MG63 (cell line): ENCODE measurements around the gene OR4E1. TPM values are rescaled to one million over a fixed set of nuclear protein-coding genes. Genes with fewer than 3 reads are reported as not detected.
"Not testable (repeated sequence)": the region's sequence is repeated elsewhere in the genome, so short reads cannot be mapped to it uniquely, and the experiment has no call there.

Experiments used
- DNase-seq: peaks from one replicate; pipeline ENCODE4 v3.0.0-alpha.2; 2020
- H3K27me3 ChIP-seq: fragments of 250-450 bp; sonication (Bioruptor Pico); 2 replicates; pipeline ENCODE4 v1.5.1; 2020; ENCODE audit warnings: mild to moderate bottlenecking, moderate library complexity
- H3K36me3 ChIP-seq: fragments of 250-450 bp; sonication (Bioruptor Pico); 2 replicates; pipeline ENCODE4 v1.5.1; 2020; ENCODE audit warnings: mild to moderate bottlenecking, moderate library complexity
- H3K4me3 ChIP-seq: fragments of 250-450 bp; sonication (Bioruptor Pico); 2 replicates; pipeline ENCODE4 v1.5.1; 2020; ENCODE audit warnings: mild to moderate bottlenecking, moderate library complexity
- H3K9me3 ChIP-seq: fragments of 250-450 bp; sonication (Bioruptor Pico); 2 replicates; pipeline ENCODE4 v1.5.1; 2020; ENCODE audit warnings: mild to moderate bottlenecking, moderate library complexity
- total RNA-seq: library from RNA; depleted of rRNA; stranded (reverse); fragments of >200 nt; shearing (Covaris generic); gene quantifications from 2 replicates; pipeline ENCODE4 v1.2.3, GENCODE V29; 2014; ENCODE audit warnings: low replicate concordance; rRNA removed

Gene OR4E1
- not detected in 2 replicates for total RNA-seq

- Histone ChIP-seq H3K9me3 (no peaks in the 10 kb centered on the region), H3K27me3 (no peaks in the 10 kb centered on the region), H3K36me3 (no peaks in the 10 kb centered on the region), H3K4me3 (no peak within 1 kb of the TSS)
- no peak for DNase-seq
Measured at GRCh38 chr14:21673718-21674117, at the start of gene OR4E1. Gene OR4E1 (minus strand): TSS chr14:21673818. CDS start chr14:21670935, 2,883 bp downstream.

- H3K4me3 ChIP-seq = no peak overlapping the region
- no peak for DNase-seq
- no peaks in the 10 kb centered on the region for H3K9me3 ChIP-seq
- H3K27me3 ChIP-seq = no peaks in the 10 kb centered on the region
- H3K36me3 ChIP-seq = no peaks in the 10 kb centered on the region
Measured at GRCh38 chr14:21721504-21721903, 47.9 kb upstream of the OR4E1 start.

- Histone ChIP-seq H3K4me3 (no peak overlapping the region), H3K27me3 (no peaks in the 10 kb centered on the region), H3K9me3 (no peaks in the 10 kb centered on the region), H3K36me3 (no peaks in the 10 kb centered on the region)
- no peak for DNase-seq
Measured at GRCh38 chr14:21719841-21720240, 46.2 kb upstream of the OR4E1 start.

- Histone ChIP-seq H3K9me3 (no peaks in the 10 kb centered on the region), H3K27me3 (no peaks in the 10 kb centered on the region), H3K4me3 (no peak overlapping the region), H3K36me3 (no peaks in the 10 kb centered on the region)
- DNase-seq = no peak
Measured at GRCh38 chr14:21714318-21714929, 40.8 kb upstream of the OR4E1 start.

GRCh38 chr14:21712036-21712435, 38.4 kb upstream of the OR4E1 start:
- H3K36me3 ChIP-seq = no peaks in the 10 kb centered on the region

GRCh38 chr14:21711360-21711961, 37.8 kb upstream of the OR4E1 start:
- H3K4me3 ChIP-seq = no peak overlapping the region
- no peaks in the 10 kb centered on the region for H3K36me3 ChIP-seq
- no peak for DNase-seq
- H3K9me3 ChIP-seq = no peaks in the 10 kb centered on the region
- H3K27me3 ChIP-seq = no peaks in the 10 kb centered on the region

More at GRCh38 chr14:21712036-21712435, 38.4 kb upstream of the OR4E1 start:
- no peaks in the 10 kb centered on the region for H3K27me3 ChIP-seq
- no peak overlapping the region for H3K4me3 ChIP-seq
- no peaks in the 10 kb centered on the region for H3K9me3 ChIP-seq
- no peak for DNase-seq

- Histone ChIP-seq H3K27me3 (no peaks in the 10 kb centered on the region), H3K9me3 (no peaks in the 10 kb centered on the region), H3K4me3 (no peak overlapping the region), H3K36me3 (no peaks in the 10 kb centered on the region)
- DNase-seq = no peak
Measured at GRCh38 chr14:21704338-21704737, 30.7 kb upstream of the OR4E1 start.

- DNase-seq = no peak
- Histone ChIP-seq H3K9me3 (no peaks in the 10 kb centered on the region), H3K27me3 (no peaks in the 10 kb centered on the region), H3K36me3 (no peaks in the 10 kb centered on the region), H3K4me3 (no peak overlapping the region)
Measured at GRCh38 chr14:21703357-21704326, 30.0 kb upstream of the OR4E1 start.

- no peaks in the 10 kb centered on the region for H3K9me3 ChIP-seq
- no peak for DNase-seq
- H3K27me3 ChIP-seq = no peaks in the 10 kb centered on the region
- no peak overlapping the region for H3K4me3 ChIP-seq
- H3K36me3 ChIP-seq = no peaks in the 10 kb centered on the region
Measured at GRCh38 chr14:21702316-21702715, 28.7 kb upstream of the OR4E1 start.

- H3K27me3 ChIP-seq = no peaks in the 10 kb centered on the region
Measured at GRCh38 chr14:21699551-21699950, 25.9 kb upstream of the OR4E1 start.

GRCh38 chr14:21698538-21698937, 24.9 kb upstream of the OR4E1 start:
- not testable (repeated sequence) for H3K9me3 ChIP-seq, H3K4me3 ChIP-seq, DNase-seq, H3K27me3 ChIP-seq, H3K36me3 ChIP-seq

More at GRCh38 chr14:21699551-21699950, 25.9 kb upstream of the OR4E1 start:
- no peak overlapping the region for H3K4me3 ChIP-seq
- no peaks in the 10 kb centered on the region for H3K9me3 ChIP-seq
- DNase-seq = no peak
- no peaks in the 10 kb centered on the region for H3K36me3 ChIP-seq

GRCh38 chr14:21697662-21698061, 24.0 kb upstream of the OR4E1 start:
- not testable (repeated sequence) for DNase-seq, H3K36me3 ChIP-seq, H3K4me3 ChIP-seq

GRCh38 chr14:21694425-21694824, 20.8 kb upstream of the OR4E1 start:
- DNase-seq = no peak
- Histone ChIP-seq H3K27me3 (no peaks in the 10 kb centered on the region), H3K4me3 (no peak overlapping the region), H3K9me3 (no peaks in the 10 kb centered on the region), H3K36me3 (no peaks in the 10 kb centered on the region)

More at GRCh38 chr14:21697662-21698061, 24.0 kb upstream of the OR4E1 start:
- H3K27me3 ChIP-seq, H3K9me3 ChIP-seq: not testable (repeated sequence)

GRCh38 chr14:21686468-21686867, 12.8 kb upstream of the OR4E1 start:
- no peak overlapping the region for H3K4me3 ChIP-seq
- no peaks in the 10 kb centered on the region for H3K9me3 ChIP-seq
- no peak for DNase-seq
- no peaks in the 10 kb centered on the region for H3K27me3 ChIP-seq
- H3K36me3 ChIP-seq = no peaks in the 10 kb centered on the region

- Histone ChIP-seq H3K9me3 (no peaks in the 10 kb centered on the region), H3K36me3 (no peaks in the 10 kb centered on the region), H3K27me3 (no peaks in the 10 kb centered on the region), H3K4me3 (no peak overlapping the region)
- DNase-seq = no peak
Measured at GRCh38 chr14:21680072-21680471, 6.5 kb upstream of the OR4E1 start.

GRCh38 chr14:21675566-21675965, 1.9 kb upstream of the OR4E1 start:
- Histone ChIP-seq H3K9me3 (no peaks in the 10 kb centered on the region), H3K36me3 (no peaks in the 10 kb centered on the region), H3K4me3 (no peak overlapping the region), H3K27me3 (no peaks in the 10 kb centered on the region)
- no peak for DNase-seq

- Histone ChIP-seq H3K4me3 (no peak overlapping the region), H3K9me3 (no peaks in the 10 kb centered on the region), H3K27me3 (no peaks in the 10 kb centered on the region), H3K36me3 (no peaks in the 10 kb centered on the region)
- no peak for DNase-seq
Measured at GRCh38 chr14:21672116-21672515, 1.5 kb downstream of the OR4E1 start.
